ENCODE measurements around the gene ERGIC1. TPM values are rescaled to one million over a fixed set of nuclear protein-coding genes. Genes with fewer than 3 reads are reported as not detected.

ERGIC1 gene
- total and polyA plus RNA-seq, 2 of the 13 experiments (the other 11 are each of a cell fraction or from before 2014, with no cell fraction given): 78.5 to 184 TPM

DNA sequence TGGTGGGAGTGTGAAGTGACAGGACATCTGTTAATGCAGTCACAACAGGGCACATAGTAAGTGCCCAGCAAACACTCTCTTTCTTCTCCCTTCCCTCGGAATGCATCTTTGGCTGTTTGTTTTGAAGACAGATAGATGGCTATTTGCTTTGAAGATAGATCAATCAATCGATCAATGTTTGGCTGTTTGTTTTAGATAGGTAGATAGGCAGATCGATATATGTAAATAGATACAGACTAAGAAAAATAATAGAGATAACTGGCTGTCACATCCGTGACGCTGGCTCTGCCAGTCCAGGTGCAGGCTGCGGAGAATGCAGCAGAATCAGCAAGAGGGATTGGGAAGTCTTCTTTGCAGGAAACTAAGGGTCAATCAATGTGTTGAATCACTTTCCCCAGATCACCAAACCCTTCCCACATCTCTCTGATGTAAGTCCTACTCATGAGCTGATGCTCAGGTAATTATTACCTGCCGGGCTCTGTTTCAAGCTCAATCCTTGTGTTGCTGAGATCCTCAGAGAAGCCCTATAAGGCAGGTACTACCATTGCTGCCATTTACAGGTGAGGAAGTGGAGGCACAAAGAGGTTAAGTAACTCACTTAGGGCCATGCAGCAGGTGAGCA, 60.8 kb downstream of the ERGIC1 start (continued):
- no peak for TF ChIP-seq PBX3 (CRISPR knock-in tag; IDR thresholded peaks at IDR 0.05; ENCODE audit: borderline replicate concordance)
- no peak for TF ChIP-seq AHR (CRISPR knock-in tag; IDR thresholded peaks at IDR 0.05)
- TF ChIP-seq, protein P1, sequence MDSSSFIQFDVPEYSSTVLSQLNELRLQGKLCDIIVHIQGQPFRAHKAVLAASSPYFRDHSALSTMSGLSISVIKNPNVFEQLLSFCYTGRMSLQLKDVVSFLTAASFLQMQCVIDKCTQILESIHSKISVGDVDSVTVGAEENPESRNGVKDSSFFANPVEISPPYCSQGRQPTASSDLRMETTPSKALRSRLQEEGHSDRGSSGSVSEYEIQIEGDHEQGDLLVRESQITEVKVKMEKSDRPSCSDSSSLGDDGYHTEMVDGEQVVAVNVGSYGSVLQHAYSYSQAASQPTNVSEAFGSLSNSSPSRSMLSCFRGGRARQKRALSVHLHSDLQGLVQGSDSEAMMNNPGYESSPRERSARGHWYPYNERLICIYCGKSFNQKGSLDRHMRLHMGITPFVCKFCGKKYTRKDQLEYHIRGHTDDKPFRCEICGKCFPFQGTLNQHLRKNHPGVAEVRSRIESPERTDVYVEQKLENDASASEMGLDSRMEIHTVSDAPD (CRISPR knock-in tag; IDR thresholded peaks at IDR 0.05): peak; percentile 96
- no peak for TF ChIP-seq ZNF816 (CRISPR knock-in tag; IDR thresholded peaks at IDR 0.05; ENCODE audit: borderline replicate concordance)
- TF ChIP-seq, protein P2, sequence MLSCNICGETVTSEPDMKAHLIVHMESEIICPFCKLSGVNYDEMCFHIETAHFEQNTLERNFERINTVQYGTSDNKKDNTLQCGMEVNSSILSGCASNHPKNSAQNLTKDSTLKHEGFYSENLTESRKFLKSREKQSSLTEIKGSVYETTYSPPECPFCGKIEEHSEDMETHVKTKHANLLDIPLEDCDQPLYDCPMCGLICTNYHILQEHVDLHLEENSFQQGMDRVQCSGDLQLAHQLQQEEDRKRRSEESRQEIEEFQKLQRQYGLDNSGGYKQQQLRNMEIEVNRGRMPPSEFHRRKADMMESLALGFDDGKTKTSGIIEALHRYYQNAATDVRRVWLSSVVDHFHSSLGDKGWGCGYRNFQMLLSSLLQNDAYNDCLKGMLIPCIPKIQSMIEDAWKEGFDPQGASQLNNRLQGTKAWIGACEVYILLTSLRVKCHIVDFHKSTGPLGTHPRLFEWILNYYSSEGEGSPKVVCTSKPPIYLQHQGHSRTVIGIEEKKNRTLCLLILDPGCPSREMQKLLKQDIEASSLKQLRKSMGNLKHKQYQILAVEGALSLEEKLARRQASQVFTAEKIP (CRISPR knock-in tag; IDR thresholded peaks at IDR 0.05; ENCODE audit: borderline replicate concordance): no peak
- TF ChIP-seq SMAD9 (CRISPR knock-in tag; IDR thresholded peaks at IDR 0.05): no peak
- TF ChIP-seq EED (CRISPR knock-in tag; IDR thresholded peaks at IDR 0.05): no peak
- peak; percentile 94 for TF ChIP-seq PAXIP1 (CRISPR knock-in tag; conservative IDR thresholded peaks at IDR 0.05)
- TF ChIP-seq POGZ (CRISPR knock-in tag; IDR thresholded peaks at IDR 0.05): 0 out of 2 replicates have a peak, but pooled peaks have one; percentile 36
- TF ChIP-seq ZNF850 (CRISPR knock-in tag; conservative IDR thresholded peaks at IDR 0.05): no peak
- TF ChIP-seq FOXJ3 (CRISPR knock-in tag; IDR thresholded peaks at IDR 0.05; ENCODE audit: borderline replicate concordance): peak; percentile 91; the same call in 1 of the 2 replicates
- TF ChIP-seq ADNP (CRISPR knock-in tag; IDR thresholded peaks at IDR 0.05): no peak
- TF ChIP-seq, protein P3, sequence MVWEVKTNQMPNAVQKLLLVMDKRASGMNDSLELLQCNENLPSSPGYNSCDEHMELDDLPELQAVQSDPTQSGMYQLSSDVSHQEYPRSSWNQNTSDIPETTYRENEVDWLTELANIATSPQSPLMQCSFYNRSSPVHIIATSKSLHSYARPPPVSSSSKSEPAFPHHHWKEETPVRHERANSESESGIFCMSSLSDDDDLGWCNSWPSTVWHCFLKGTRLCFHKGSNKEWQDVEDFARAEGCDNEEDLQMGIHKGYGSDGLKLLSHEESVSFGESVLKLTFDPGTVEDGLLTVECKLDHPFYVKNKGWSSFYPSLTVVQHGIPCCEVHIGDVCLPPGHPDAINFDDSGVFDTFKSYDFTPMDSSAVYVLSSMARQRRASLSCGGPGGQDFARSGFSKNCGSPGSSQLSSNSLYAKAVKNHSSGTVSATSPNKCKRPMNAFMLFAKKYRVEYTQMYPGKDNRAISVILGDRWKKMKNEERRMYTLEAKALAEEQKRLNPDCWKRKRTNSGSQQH (CRISPR knock-in tag; IDR thresholded peaks at IDR 0.05; ENCODE audit: low read depth): 0 out of 2 replicates have a peak, but pooled peaks have one; percentile 47
- TF ChIP-seq TRIM24 (CRISPR knock-in tag; IDR thresholded peaks at IDR 0.05): no peak
- peak; percentile 88 for TF ChIP-seq HDAC2 (CRISPR knock-in tag; IDR thresholded peaks at IDR 0.05)
- TF ChIP-seq, protein P4, sequence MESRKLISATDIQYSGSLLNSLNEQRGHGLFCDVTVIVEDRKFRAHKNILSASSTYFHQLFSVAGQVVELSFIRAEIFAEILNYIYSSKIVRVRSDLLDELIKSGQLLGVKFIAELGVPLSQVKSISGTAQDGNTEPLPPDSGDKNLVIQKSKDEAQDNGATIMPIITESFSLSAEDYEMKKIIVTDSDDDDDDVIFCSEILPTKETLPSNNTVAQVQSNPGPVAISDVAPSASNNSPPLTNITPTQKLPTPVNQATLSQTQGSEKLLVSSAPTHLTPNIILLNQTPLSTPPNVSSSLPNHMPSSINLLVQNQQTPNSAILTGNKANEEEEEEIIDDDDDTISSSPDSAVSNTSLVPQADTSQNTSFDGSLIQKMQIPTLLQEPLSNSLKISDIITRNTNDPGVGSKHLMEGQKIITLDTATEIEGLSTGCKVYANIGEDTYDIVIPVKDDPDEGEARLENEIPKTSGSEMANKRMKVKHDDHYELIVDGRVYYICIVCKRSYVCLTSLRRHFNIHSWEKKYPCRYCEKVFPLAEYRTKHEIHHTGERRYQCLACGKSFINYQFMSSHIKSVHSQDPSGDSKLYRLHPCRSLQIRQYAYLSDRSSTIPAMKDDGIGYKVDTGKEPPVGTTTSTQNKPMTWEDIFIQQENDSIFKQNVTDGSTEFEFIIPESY (CRISPR knock-in tag; IDR thresholded peaks at IDR 0.05): 0 out of 2 replicates have a peak, but pooled peaks have one; percentile 34
- TF ChIP-seq ZNF549 (CRISPR knock-in tag; IDR thresholded peaks at IDR 0.05): no peak
- TF ChIP-seq, protein P5, sequence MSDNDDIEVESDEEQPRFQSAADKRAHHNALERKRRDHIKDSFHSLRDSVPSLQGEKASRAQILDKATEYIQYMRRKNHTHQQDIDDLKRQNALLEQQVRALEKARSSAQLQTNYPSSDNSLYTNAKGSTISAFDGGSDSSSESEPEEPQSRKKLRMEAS (IDR thresholded peaks at IDR 0.05): peak; percentile 46; the same call in 1 of the 2 replicates
